T47D (cell line): ENCODE results near the gene PADI4.

Experiments used
- DNase-seq, 2 experiments: peaks; one replicate each; pipeline versions ENCODE4 v3.0.0 to v3.0.0-alpha.2; 2011 to 2012; ENCODE audit warnings: low read depth in 1 of 2, low spot score in 1 of 2
- JUND ChIP-seq: IDR thresholded peaks from 2 replicates; pipeline ENCODE4 v1.6.1; 2012; ENCODE audit warnings: low read depth
- in situ Hi-C: cut with HindIII; loops from 2 replicates; pipeline ENCODE4 v1.10.0; 2016; ENCODE audit warnings: low sequenced_read_pairs, low pct_unique_long_range_greater_than_20kb

PADI4 gene

DNA sequence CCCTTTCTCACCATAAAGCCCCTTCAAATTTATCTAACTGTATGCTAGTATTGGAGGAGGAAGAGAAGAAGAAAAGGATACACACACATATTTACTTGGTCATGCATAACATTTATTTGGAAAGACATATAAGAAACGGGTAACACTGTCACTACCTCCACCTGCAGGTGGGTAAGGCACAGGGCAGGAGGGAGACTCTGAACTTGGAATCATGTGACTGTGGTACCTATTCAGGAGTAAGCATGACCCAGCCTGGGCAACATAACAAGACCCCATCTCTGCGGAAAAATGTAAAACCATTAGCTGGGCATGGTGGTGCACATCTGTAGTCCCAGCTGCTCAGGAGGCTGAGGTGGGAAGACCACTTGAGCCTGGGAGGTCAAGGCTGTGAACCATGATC is 62.6 kb downstream of the PADI4 start:
- TF ChIP-seq JUND: no peak
- DNase-seq: peak; percentile 61 to 65
- in situ Hi-C loops: no loop called here

DNA sequence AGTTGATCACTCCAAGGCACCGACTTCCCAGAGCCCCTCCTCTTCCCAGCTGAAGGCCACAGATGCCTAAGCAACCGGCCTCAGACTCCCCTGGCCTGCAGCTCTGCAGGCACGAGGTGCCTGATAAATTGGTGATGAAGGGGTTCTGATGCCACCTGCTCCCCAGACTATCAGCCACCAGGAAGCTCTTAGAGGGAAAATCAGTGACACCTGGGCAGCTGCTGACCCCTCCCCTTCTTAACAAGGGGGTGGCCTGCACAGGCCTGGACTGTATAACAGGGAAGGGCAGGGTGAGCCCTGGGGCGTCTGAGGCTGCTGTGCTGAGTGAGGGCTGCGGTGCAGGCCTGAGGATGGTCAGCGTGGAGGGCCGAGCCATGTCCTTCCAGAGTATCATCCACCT is 63.9 kb downstream of the PADI4 start, which contains the start of gene PADI6:
PADI6 (plus strand) TSS at position 301 of the 400 bp plus-strand sequence; CDS start at position 351, 50 bp downstream.
- in situ Hi-C loops: no loop called here
- DNase-seq: no peak
- no peak for TF ChIP-seq JUND

DNA sequence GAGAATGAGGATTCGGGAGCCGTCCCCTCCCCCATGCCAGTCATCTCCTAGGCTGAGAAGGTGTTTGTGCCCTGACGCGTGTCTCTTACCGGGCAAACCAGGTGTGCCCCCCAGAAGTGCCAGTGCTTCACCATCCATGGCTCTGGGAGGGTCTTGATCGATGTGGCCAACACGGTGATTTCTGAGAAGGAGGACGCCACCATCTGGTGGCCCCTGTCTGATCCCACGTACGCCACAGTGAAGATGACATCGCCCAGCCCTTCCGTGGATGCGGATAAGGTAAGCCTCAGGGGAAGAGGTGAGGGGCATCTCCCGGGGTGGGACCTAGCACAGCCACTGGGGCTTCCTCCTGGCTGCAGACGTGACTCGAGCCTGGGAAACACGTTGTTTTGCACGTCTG is 65.0 kb downstream of the PADI4 start:
- in situ Hi-C loops: no loop called here
- TF ChIP-seq JUND: no peak
- DNase-seq: no peak

DNA sequence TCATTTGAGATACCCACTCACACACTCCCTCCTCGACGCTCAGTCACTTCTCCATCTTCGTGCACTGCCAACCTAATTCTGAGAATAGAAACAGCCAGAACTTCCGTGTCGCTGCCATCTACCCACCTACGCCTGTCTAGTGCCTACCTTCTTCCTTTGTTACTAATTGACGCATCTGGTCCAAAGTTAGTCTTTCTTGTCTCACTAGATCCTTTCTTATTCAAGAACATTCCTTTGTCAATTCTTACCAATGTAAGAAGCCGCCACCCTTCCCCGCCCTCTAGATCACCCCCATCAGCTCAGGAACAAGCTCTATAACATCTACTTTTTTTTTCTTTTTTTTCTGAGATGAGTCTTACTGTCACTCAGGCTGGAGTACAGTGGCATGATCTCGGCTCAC is 67.7 kb downstream of the PADI4 start:
- no peak for DNase-seq
- in situ Hi-C loops: no loop called here
- TF ChIP-seq JUND: no peak

- in situ Hi-C loops: no loop called here
- DNase-seq: peak; percentile 33 to 73
- no peak for TF ChIP-seq JUND
Measured at GRCh38 chr1:17377325-17377953, 69.4 kb downstream of the PADI4 start.

- DNase-seq: no peak
- in situ Hi-C loops: no loop called here
- TF ChIP-seq JUND: no peak
Measured at GRCh38 chr1:17381161-17381560, 73.2 kb downstream of the PADI4 start.

DNA sequence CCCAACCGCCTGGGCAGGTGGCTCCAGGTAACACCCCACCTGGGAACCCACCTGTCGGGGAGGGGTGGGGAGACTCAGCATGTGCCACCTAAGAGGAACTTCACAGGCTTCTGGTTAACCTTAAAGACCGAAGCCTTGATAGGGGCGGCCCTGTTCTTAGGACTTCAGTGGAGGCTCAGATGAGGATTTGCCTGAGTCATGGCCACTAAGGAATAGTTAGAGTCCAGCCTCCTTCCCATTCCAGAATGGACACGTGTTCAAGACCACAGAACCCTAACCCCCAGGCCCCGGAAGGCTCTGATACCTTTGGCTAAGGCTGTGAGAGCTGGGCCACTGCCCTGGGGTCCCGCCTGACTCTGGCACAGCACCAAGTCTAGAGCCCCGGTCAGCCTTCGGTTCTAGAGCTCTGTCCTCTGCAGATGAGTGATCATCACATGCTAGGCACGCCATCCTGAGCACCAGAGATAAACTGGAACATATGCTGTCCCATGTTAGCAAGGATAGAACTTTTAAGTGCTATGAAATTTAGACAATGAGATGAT is 84.3 kb downstream of the PADI4 start:
- TF ChIP-seq JUND: no peak
- in situ Hi-C loops: no loop called here

DNA sequence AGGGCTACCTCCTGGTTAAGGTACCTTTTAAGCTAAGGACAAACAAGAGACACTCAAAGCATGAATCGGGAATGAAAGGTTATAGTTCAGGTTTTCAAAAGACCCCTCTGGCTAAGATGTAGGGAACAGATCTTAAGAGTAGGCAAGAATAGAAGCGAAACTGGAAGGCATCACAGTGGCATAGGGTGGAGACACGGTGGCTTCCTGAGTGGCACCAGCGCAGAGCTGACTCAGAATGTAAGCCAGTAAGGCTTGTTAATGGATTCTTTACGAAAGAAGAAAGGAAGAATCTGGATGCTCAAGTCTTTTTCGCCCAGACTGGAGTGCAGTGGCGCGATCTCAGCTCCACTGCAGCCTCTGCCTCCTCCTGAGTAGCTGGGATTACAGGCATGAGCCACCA is 85.2 kb downstream of the PADI4 start:
- no peak for TF ChIP-seq JUND
- in situ Hi-C loops: no loop called here
- no peak for DNase-seq

More for the DNA sequence above, 84.3 kb downstream of the PADI4 start:
- no peak for DNase-seq

DNA sequence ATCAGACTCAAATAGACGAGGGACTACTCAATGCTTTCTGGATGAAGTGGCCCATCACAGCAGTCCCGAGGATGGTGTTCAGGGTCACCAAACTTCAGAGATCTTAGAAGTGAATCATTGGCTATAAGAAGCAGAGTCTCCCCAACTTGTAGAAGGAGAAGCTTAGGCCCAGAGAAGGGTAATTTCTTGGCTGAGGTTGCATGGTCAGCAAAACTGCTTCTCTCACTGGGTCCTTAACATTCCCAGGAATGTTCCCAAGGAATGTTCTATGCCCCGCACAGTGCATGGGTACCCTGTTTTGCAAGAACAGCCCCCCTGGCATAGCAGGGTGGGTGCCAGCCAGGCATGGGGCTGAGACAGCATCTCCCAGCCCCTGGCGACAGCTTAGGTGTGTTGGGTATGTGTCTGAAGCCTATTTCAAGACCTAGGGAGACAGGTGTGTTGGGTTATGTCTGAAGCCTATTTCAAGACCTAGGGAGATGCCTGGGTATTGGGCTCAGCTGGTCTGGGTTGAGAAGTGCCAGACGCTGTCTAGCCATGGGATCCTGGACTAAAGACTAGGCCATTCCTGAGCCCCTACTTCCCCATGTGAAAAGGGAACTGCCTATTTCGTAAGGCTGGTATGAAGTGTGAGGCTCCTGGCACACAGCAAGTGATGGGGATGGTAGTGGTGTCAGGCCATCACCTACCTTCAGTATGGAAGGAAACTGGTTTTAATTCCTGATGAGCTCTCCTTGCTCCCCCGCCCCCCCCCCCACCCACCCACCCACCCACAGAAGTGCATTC is 90.1 kb downstream of the PADI4 start:
- TF ChIP-seq JUND: no peak
- no peak for DNase-seq
- in situ Hi-C loops: no loop called here

GRCh38 chr1:17400725-17401341 is 92.8 kb downstream of the PADI4 start:
- in situ Hi-C loops: no loop called here
- DNase-seq: no peak
- TF ChIP-seq JUND: no peak

DNA sequence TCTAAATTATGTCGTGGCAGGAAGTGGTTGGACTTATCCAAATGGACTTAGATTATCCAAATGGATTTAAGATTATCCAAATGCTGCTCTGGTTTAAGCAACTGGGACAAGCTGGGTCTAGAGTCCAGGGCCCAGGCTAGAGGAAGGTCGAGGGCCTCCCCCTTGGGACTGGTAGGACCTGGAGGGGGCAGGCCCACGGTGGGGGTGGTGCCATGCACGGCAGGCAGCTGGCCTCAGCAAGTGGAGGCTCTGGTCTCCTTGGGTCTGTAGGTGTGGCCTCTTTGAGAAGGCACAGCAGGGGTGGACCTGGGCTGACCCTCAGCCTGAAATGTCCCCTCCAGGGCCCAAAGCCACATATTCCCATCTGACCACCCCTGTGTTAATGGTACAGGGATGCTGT is 93.8 kb downstream of the PADI4 start:
- DNase-seq: no peak
- in situ Hi-C loops: no loop called here
- no peak for TF ChIP-seq JUND

DNA sequence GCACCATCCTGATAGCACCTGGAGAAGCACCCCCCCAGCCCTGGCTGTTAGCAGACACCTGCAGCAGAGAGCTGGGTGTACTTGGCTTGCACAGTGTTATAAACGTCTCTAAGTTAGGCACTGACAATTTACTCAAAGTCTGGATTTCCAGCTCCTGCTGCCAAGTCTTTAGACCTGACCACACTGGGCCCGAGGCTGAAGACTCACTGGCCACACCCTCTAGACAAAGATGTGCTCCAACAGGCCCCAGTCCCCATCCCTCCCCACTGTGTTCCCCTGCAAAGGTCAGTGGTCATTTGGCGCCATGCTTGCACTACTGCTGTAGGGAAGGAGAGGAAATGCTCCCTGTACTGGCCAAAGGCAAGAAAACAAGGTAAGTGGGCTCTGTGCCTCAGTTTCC is 95.1 kb downstream of the PADI4 start:
- in situ Hi-C loops: no loop called here
- DNase-seq: peak; percentile 48 to 92
- no peak for TF ChIP-seq JUND
